ENCODE data around the gene STK36. TPM values are rescaled to one million over a fixed set of nuclear protein-coding genes. Genes with fewer than 3 reads are reported as not detected.

The STK36 gene
- total and polyA plus RNA-seq, 7 donors: 3.9 to 79.5 (median 15.8) TPM

DNA sequence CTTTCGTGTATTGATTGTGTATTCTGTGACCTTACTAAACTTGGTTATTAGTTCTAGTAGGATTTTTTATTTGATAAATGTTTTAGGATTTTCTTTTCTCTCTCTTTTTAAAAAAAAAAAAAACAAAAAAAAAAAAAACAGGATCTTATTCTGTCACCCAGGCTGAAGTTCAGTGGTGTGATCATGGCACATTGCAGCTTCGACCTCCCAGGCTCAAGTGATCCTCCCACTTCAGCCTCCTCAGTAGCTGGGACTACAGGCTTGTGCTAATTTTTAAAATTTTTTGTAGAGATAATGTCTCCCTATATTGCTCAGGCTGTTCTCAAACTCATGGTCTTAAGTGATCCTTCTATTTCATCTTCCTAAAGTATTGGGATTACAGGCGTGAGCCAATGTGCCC, 57.8 kb downstream of the STK36 start:
- H3K27ac ChIP-seq: no peak overlapping the region
- H3K4me1 ChIP-seq: peaks cover 0 to 20% (median 14%) of the 10 kb centered on the region in 4 donors
- H3K36me3 ChIP-seq: no peaks in the 10 kb centered on the region
- H3K9me3 ChIP-seq: peaks cover 0 to 4% (median 2%) of the 10 kb centered on the region in 4 donors
- TF ChIP-seq POLR2A (IDR thresholded peaks at IDR 0.05) (no peak), POLR2AphosphoS5 (IDR thresholded peaks at IDR 0.05) (no peak), EP300 (IDR thresholded peaks at IDR 0.05) (no peak)
- TF ChIP-seq, protein P1, sequence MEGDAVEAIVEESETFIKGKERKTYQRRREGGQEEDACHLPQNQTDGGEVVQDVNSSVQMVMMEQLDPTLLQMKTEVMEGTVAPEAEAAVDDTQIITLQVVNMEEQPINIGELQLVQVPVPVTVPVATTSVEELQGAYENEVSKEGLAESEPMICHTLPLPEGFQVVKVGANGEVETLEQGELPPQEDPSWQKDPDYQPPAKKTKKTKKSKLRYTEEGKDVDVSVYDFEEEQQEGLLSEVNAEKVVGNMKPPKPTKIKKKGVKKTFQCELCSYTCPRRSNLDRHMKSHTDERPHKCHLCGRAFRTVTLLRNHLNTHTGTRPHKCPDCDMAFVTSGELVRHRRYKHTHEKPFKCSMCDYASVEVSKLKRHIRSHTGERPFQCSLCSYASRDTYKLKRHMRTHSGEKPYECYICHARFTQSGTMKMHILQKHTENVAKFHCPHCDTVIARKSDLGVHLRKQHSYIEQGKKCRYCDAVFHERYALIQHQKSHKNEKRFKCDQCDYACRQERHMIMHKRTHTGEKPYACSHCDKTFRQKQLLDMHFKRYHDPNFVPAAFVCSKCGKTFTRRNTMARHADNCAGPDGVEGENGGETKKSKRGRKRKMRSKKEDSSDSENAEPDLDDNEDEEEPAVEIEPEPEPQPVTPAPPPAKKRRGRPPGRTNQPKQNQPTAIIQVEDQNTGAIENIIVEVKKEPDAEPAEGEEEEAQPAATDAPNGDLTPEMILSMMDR (IDR thresholded peaks at IDR 0.05): no peak
- intact Hi-C loops (cut with DNase I): loop anchor here (5.0 kb wide), 1 partner anchor 118 kb away; no protein-coding TSS in a partner anchor
- DNase-seq: no peak
- 95 to 97% methylated on average over 3 of the region's 3 CpGs for WGBS, 2 donors
- no peaks in the 10 kb centered on the region for H3K27me3 ChIP-seq
- H3K4me3 ChIP-seq: no peak overlapping the region

DNA sequence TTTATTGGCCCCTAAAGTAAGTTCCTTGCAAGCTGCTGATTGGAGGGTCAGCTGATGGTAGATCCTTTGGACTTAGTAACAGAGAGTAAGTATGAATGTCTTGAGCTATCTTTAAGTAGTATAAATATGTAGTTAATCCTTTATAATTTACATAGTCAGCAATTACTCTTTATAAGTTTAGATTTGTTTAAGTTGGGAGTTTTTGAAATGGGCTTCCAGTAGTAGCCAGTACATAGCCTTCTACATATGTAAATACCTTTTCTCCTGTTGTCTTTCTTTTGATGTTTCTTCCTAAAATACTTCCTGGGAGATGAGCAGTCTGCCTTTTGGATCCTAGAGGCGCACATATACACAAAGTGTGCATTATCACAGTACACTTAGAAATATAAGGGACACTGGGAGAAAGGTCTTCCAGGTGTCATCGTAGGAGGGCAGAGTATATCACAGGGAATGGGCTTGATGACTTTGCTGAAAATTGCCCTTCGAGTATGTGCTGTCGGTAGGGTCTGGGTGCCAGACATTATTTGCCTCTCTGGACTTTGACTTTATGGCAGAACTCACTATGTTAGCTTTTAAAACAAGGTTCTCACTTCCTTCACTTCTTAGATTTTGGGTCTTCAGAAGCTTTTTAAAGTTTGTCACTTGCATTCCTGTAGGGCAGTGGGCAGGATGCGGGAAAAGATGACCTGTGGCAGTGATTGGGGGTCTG, 60.3 kb downstream of the STK36 start:
- H3K4me1 ChIP-seq: peaks cover 0 to 20% (median 14%) of the 10 kb centered on the region in 4 donors
- TF ChIP-seq POLR2AphosphoS5 (IDR thresholded peaks at IDR 0.05): no peak
- TF ChIP-seq EP300 (IDR thresholded peaks at IDR 0.05): no peak
- TF ChIP-seq, protein P1 (IDR thresholded peaks at IDR 0.05): no peak
- TF ChIP-seq POLR2A (IDR thresholded peaks at IDR 0.05): no peak
- DNase-seq: no peak
- WGBS, 2 donors: 42 to 77% methylated on average over 5 of the region's 5 CpGs
- intact Hi-C loops (cut with DNase I): no loop called here
- no peak overlapping the region for H3K4me3 ChIP-seq
- H3K9me3 ChIP-seq: no peaks in the 10 kb centered on the region
- H3K27me3 ChIP-seq: no peaks in the 10 kb centered on the region
- peak overlapping the region; percentile 33 to 68 (median 64) for H3K27ac ChIP-seq
- H3K36me3 ChIP-seq: no peaks in the 10 kb centered on the region

DNA sequence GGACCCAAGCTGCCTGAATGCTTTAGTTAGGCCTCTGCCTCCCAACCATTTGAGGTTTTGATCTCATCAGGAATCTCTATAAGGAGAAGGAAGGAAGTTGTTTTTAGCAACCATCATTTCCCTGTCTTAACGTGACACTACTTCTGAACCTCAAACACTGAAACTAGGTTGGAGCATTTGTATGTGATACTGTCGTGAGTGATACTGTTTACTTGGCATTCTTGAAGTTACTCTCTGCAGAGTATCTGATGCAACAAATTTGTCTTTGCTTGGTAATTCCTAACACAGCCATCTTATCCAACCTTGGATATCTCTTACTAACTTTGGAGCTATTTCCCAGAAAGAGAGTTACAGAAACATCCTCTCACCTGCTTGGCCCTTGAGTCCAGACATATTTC, 60.9 kb downstream of the STK36 start:
- H3K4me1 ChIP-seq: peaks cover 0 to 20% (median 14%) of the 10 kb centered on the region in 4 donors
- H3K9me3 ChIP-seq: no peaks in the 10 kb centered on the region
- peak overlapping the region; percentile 33 to 68 (median 64) for H3K27ac ChIP-seq
- 7 to 50% methylated on average over 2 of the region's 2 CpGs for whole genome bisulfite sequencing, 2 donors
- intact Hi-C loops (cut with DNase I): no loop called here
- H3K4me3 ChIP-seq: no peak overlapping the region
- no peaks in the 10 kb centered on the region for H3K27me3 ChIP-seq
- TF ChIP-seq EP300 (IDR thresholded peaks at IDR 0.05) (no peak), POLR2AphosphoS5 (IDR thresholded peaks at IDR 0.05) (no peak), POLR2A (IDR thresholded peaks at IDR 0.05) (no peak)
- TF ChIP-seq, protein P1 (IDR thresholded peaks at IDR 0.05): no peak
- peaks cover 0 to 3% (median 2%) of the 10 kb centered on the region in 4 donors for H3K36me3 ChIP-seq
- no peak for DNase-seq

DNA sequence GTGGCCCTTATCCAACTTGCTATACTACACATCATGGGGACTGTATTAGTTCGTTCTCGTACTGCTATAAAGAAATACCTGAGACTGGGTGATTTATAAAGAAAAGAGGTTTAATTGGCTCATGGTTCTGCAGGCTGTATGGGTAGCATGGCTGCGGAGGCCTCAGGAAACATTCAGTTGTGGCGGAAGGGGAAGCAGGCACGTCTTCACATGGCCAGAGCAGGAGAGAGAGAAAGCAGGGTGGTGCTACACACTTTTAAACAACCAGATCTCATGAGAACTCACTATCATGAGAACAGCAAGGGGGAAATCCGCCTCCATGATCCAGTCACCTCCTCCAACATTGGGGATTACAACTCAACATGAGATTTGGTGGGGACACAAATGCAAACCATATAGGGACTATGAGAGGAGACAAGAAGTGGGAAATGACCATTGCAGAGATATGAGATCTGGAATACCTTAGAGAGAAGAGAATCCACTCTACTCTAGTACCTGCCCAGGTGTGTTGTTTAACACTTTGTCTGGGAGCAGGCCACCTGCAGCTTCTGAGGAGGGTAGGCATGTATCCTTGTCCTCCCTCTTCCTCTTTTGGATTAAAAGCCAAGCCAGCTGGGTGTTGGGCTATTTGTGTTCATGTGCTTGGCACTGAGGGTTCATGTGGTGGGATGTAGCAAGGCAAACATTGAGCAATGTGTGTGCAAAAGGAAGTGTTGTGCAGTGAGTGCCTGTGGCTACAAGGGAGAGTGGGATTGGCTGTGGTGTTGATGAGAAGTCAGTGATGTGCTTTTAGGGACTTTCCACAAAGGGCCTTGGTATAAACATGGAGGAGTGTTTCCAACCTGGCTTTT, 61.5 kb downstream of the STK36 start:
- Histone ChIP-seq H3K27me3 (no peaks in the 10 kb centered on the region), H3K4me1 (peaks cover 0 to 20% (median 14%) of the 10 kb centered on the region in 4 donors), H3K27ac (peak overlapping the region in 3 of 4 donors; percentile 24 to 67 (median 61)), H3K36me3 (peaks cover 0 to 9% (median 9%) of the 10 kb centered on the region in 4 donors), H3K4me3 (no peak overlapping the region), H3K9me3 (no peaks in the 10 kb centered on the region)
- intact Hi-C loops (cut with DNase I): no loop called here
- 81 to 93% methylated on average over 6 of the region's 6 CpGs for WGBS, 2 donors
- peak in 1 of 4 donors; percentile 57 for TF ChIP-seq POLR2AphosphoS5 (IDR thresholded peaks at IDR 0.05)
- TF ChIP-seq, protein P1 (IDR thresholded peaks at IDR 0.05): no peak
- TF ChIP-seq POLR2A (IDR thresholded peaks at IDR 0.05): no peak
- peak in 1 of 4 donors; percentile 45 for TF ChIP-seq EP300 (IDR thresholded peaks at IDR 0.05)
- peak; percentile 73 for DNase-seq

Data from sigmoid colon (tissue), 7 donors.